ENCODE results near the gene SOBP.

SOBP gene

DNA sequence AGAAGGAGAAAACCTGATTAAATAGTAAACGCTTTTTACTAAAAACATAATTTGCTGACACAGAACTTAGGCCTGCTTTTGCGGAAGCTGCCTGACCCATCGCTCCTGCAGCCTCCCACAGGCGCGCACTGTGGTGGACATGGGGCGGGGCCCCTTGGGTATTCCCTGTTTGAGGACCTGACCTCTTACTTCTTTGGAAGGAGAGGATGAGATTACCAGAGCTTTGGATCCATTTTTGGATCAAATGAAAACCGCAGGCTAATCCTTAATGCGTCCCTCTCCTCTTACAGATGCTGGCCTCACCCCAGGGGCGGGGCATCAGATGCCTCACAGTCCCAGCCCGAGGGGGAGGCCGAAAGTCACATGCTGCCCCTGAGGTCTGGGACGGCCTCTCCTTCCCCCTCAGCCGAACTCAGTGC is 183.2 kb downstream of the SOBP start:
- Histone ChIP-seq H3K27me3 (ENCODE audit: control insufficient read depth in 2 of 2, insufficient read depth in 2 of 2, low read length in 2 of 2) (no peaks in the 10 kb centered on the region), H3K36me3 (ENCODE audit: control insufficient read depth in 2 of 2, insufficient read depth in 2 of 2, low read length in 2 of 2) (no peaks in the 10 kb centered on the region)

DNA sequence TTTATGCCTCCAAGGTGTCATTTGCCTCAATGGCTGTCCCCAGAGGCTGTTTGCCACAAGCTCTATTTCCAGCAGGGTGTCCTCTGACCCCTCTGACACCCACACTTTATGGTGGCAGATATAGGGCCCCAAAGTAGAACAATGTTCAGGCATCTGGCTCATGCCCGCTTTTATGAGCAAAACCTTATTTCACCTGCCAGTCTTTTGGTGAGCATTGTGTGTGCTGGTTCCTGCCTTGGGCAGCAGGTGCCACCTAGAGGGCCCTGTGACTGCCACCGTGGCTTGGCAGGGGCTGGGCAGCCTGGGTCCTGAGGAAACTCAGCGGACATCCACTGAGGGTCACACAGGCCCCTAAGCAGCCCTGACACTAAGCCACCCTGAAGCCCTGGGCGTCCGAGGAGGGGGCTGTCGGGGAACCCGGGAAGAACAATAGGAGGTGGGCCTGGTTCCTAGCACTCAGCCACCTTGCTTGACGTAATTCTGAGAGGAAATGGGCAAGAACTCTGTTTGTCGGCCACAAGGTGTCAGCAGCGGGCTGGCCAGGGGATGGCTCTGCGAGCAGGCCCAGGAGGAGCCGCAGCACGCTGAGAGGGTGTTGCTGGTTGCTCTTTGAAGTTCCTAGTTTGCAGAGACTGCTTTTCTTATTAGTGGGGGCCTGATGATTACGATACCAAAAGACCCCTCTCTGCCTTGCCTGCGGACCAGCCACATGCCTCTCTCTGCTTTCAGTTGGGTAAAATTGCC is 185.2 kb downstream of the SOBP start:
- Histone ChIP-seq H3K27ac (ENCODE audit: low read depth in 2 of 2, low read length in 2 of 2) (peak overlapping the region; percentile 25 to 30), H3K4me1 (ENCODE audit: control insufficient read depth in 2 of 2, insufficient read depth in 2 of 2, low read length in 2 of 2) (peaks cover 3 to 4% of the 10 kb centered on the region in 2 donors), H3K9me3 (ENCODE audit: control insufficient read depth in 2 of 2, low read length in 2 of 2) (no peaks in the 10 kb centered on the region)

More for the DNA sequence above, 183.2 kb downstream of the SOBP start:
- Histone ChIP-seq H3K4me3 (ENCODE audit: low read length in 2 of 2) (no peak overlapping the region), H3K9ac (ENCODE audit: low read depth in 1 of 2, low read length in 2 of 2) (no peak overlapping the region), H3K9me3 (ENCODE audit: control insufficient read depth in 2 of 2, low read length in 2 of 2) (no peaks in the 10 kb centered on the region), H3K27ac (ENCODE audit: low read depth in 2 of 2, low read length in 2 of 2) (no peak overlapping the region), H3K4me1 (ENCODE audit: control insufficient read depth in 2 of 2, insufficient read depth in 2 of 2, low read length in 2 of 2) (peaks cover 3 to 4% of the 10 kb centered on the region in 2 donors)

DNA sequence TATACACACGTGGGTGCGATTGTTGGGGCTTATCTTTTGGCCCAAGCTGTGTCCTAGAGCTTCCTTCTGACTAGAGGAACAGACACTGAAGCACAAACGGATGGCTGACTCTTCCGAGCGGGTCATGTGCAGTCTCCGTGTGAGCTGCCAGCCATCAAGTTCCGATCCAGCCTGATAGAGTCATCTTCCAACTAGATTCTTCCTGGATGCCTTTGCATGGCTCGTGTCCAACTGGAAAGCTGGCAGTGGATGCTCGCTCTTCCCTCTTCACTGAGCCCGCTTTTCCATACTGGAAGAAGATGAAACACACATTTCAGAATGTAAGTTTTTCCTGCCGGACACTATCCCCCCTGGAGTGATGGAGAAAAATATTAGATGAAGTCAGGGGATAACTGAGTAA is 186.1 kb downstream of the SOBP start:
- Histone ChIP-seq H3K4me1 (ENCODE audit: control insufficient read depth in 2 of 2, insufficient read depth in 2 of 2, low read length in 2 of 2) (peaks cover 2 to 4% of the 10 kb centered on the region in 2 donors), H3K27ac (ENCODE audit: low read depth in 2 of 2, low read length in 2 of 2) (no peak overlapping the region), H3K9ac (ENCODE audit: low read depth in 1 of 2, low read length in 2 of 2) (no peak overlapping the region), H3K27me3 (ENCODE audit: control insufficient read depth in 2 of 2, insufficient read depth in 2 of 2, low read length in 2 of 2) (no peaks in the 10 kb centered on the region), H3K9me3 (ENCODE audit: control insufficient read depth in 2 of 2, low read length in 2 of 2) (no peaks in the 10 kb centered on the region), H3K4me3 (ENCODE audit: low read length in 2 of 2) (no peak overlapping the region), H3K36me3 (ENCODE audit: control insufficient read depth in 2 of 2, insufficient read depth in 2 of 2, low read length in 2 of 2) (no peaks in the 10 kb centered on the region)

More for the DNA sequence above, 185.2 kb downstream of the SOBP start:
- H3K9ac ChIP-seq (ENCODE audit: low read depth in 1 of 2, low read length in 2 of 2) = peak overlapping the region; percentile 72 to 76
- H3K27me3 ChIP-seq (ENCODE audit: control insufficient read depth in 2 of 2, insufficient read depth in 2 of 2, low read length in 2 of 2) = no peaks in the 10 kb centered on the region
- peak overlapping the region; percentile 51 to 55 for H3K4me3 ChIP-seq (ENCODE audit: low read length in 2 of 2)
- no peaks in the 10 kb centered on the region for H3K36me3 ChIP-seq (ENCODE audit: control insufficient read depth in 2 of 2, insufficient read depth in 2 of 2, low read length in 2 of 2)

DNA sequence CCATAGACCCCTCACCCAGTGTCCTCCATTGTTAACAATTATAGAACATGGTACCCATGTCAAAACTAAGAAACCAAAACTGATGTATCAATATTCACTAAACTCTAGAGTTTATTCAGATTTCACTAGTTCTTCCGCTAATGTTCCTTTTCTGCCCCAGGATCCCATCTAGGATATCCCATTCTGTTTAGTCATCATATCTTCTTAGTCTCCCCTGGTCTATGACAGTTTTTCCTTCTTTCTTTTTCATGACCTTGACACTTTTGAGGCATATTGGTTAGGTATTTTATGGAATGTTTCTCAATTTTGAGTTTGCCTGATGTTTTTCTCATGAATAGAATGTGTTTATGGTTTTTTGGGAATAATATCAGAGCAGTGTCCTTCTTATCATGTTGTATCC is 187.5 kb downstream of the SOBP start:
- Histone ChIP-seq H3K36me3 (ENCODE audit: control insufficient read depth in 2 of 2, insufficient read depth in 2 of 2, low read length in 2 of 2) (no peaks in the 10 kb centered on the region), H3K9ac (ENCODE audit: low read depth in 1 of 2, low read length in 2 of 2) (no peak overlapping the region), H3K27me3 (ENCODE audit: control insufficient read depth in 2 of 2, insufficient read depth in 2 of 2, low read length in 2 of 2) (no peaks in the 10 kb centered on the region), H3K9me3 (ENCODE audit: control insufficient read depth in 2 of 2, low read length in 2 of 2) (no peaks in the 10 kb centered on the region), H3K4me1 (ENCODE audit: control insufficient read depth in 2 of 2, insufficient read depth in 2 of 2, low read length in 2 of 2) (peaks cover 0 to 4% of the 10 kb centered on the region in 2 donors), H3K27ac (ENCODE audit: low read depth in 2 of 2, low read length in 2 of 2) (no peak overlapping the region), H3K4me3 (ENCODE audit: low read length in 2 of 2) (no peak overlapping the region)

DNA sequence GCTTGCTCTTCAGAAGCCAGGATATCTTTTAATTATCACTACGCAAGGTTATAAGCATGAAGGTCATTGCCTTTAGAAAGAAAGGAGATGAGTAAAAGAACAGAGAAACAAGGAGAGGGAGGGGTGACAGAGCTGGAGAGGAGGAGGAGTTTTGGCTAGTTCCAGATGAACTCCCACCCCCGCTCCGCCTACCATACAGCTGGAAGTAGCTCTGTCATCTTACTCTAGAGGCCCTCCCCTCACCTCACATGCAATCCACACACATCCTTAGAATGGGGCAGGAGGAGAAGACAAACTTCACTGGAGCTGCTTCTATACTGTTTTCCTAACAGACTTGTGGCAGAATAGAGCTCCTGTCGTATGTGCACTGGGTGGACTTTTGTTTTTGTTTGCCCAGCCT is 189.5 kb downstream of the SOBP start:
- H3K36me3 ChIP-seq (ENCODE audit: control insufficient read depth in 2 of 2, insufficient read depth in 2 of 2, low read length in 2 of 2) = no peaks in the 10 kb centered on the region
- peaks cover 0 to 4% of the 10 kb centered on the region in 2 donors for H3K4me1 ChIP-seq (ENCODE audit: control insufficient read depth in 2 of 2, insufficient read depth in 2 of 2, low read length in 2 of 2)
- H3K9me3 ChIP-seq (ENCODE audit: control insufficient read depth in 2 of 2, low read length in 2 of 2) = no peaks in the 10 kb centered on the region
- H3K27ac ChIP-seq (ENCODE audit: low read depth in 2 of 2, low read length in 2 of 2) = no peak overlapping the region
- no peak overlapping the region for H3K9ac ChIP-seq (ENCODE audit: low read depth in 1 of 2, low read length in 2 of 2)
- no peak overlapping the region for H3K4me3 ChIP-seq (ENCODE audit: low read length in 2 of 2)
- H3K27me3 ChIP-seq (ENCODE audit: control insufficient read depth in 2 of 2, insufficient read depth in 2 of 2, low read length in 2 of 2) = no peaks in the 10 kb centered on the region

DNA sequence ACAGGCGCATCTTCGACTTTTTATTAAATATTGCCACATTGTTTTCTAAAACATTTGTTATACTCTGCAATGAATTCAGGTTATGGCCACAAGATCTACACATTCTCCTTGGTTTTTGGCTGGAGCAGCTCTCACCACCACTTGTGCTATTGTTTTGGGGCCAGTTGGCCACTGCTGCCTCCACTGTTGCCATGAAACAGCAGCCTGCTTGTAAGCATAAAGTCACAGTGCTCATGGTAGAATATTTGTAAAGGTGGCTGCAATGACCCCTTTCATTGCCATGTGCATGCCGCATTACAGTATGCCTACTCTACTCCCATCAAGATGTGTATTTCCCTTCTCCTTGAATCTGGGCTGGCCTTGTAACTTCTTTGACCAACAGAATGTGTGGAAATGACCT is 192.8 kb downstream of the SOBP start:
- H3K4me3 ChIP-seq (ENCODE audit: low read length in 2 of 2) = no peak overlapping the region
- H3K4me1 ChIP-seq (ENCODE audit: control insufficient read depth in 2 of 2, insufficient read depth in 2 of 2, low read length in 2 of 2) = no peaks in the 10 kb centered on the region
- no peaks in the 10 kb centered on the region for H3K27me3 ChIP-seq (ENCODE audit: control insufficient read depth in 2 of 2, insufficient read depth in 2 of 2, low read length in 2 of 2)
- no peaks in the 10 kb centered on the region for H3K9me3 ChIP-seq (ENCODE audit: control insufficient read depth in 2 of 2, low read length in 2 of 2)
- H3K36me3 ChIP-seq (ENCODE audit: control insufficient read depth in 2 of 2, insufficient read depth in 2 of 2, low read length in 2 of 2) = no peaks in the 10 kb centered on the region
- H3K9ac ChIP-seq (ENCODE audit: low read depth in 1 of 2, low read length in 2 of 2) = no peak overlapping the region
- no peak overlapping the region for H3K27ac ChIP-seq (ENCODE audit: low read depth in 2 of 2, low read length in 2 of 2)

DNA sequence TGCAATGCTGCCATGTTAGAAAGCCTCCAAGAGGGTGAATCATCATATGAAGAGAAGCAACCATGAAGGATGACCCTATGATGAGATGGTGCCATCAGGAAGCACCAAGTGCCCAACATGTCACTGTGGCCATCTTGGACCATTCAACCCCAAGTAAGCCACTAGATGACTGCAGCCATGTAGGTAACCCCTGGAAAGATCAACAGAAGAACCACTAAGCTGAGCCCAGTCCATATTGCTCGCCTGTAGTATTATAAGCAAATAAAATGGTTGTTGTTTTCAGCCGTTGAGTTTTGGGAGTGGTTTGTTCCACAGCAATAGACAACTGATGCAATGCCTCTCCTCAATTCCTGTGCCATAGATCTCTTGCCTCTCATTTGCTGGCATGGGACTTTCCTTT is 193.3 kb downstream of the SOBP start:
- H3K9ac ChIP-seq (ENCODE audit: low read depth in 1 of 2, low read length in 2 of 2) = no peak overlapping the region
- no peaks in the 10 kb centered on the region for H3K36me3 ChIP-seq (ENCODE audit: control insufficient read depth in 2 of 2, insufficient read depth in 2 of 2, low read length in 2 of 2)
- no peak overlapping the region for H3K4me3 ChIP-seq (ENCODE audit: low read length in 2 of 2)
- H3K9me3 ChIP-seq (ENCODE audit: control insufficient read depth in 2 of 2, low read length in 2 of 2) = no peaks in the 10 kb centered on the region
- H3K27ac ChIP-seq (ENCODE audit: low read depth in 2 of 2, low read length in 2 of 2) = no peak overlapping the region
- H3K4me1 ChIP-seq (ENCODE audit: control insufficient read depth in 2 of 2, insufficient read depth in 2 of 2, low read length in 2 of 2) = no peaks in the 10 kb centered on the region
- H3K27me3 ChIP-seq (ENCODE audit: control insufficient read depth in 2 of 2, insufficient read depth in 2 of 2, low read length in 2 of 2) = no peaks in the 10 kb centered on the region

DNA sequence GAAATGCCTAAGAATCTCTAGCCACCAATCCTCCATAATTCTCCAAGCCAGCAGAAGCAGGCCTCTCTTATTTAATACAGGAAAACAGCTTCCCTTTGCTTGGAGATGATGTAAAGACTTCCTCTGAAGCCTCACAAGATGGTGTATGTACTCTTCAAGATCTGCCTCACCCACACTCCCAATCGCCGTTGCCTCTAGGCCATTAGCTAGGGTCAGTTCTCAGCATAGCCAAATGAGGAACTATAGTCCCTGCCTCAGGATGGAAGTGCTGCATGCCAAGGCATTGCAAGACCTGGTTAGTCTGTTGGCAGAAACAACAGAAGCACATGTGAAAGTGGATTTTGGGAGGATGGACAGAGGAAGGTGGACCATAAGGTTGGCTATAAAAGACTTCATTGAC is 195.1 kb downstream of the SOBP start:
- Histone ChIP-seq H3K4me1 (ENCODE audit: control insufficient read depth in 2 of 2, insufficient read depth in 2 of 2, low read length in 2 of 2) (no peaks in the 10 kb centered on the region), H3K36me3 (ENCODE audit: control insufficient read depth in 2 of 2, insufficient read depth in 2 of 2, low read length in 2 of 2) (no peaks in the 10 kb centered on the region), H3K27ac (ENCODE audit: low read depth in 2 of 2, low read length in 2 of 2) (no peak overlapping the region), H3K4me3 (ENCODE audit: low read length in 2 of 2) (no peak overlapping the region), H3K27me3 (ENCODE audit: control insufficient read depth in 2 of 2, insufficient read depth in 2 of 2, low read length in 2 of 2) (no peaks in the 10 kb centered on the region), H3K9me3 (ENCODE audit: control insufficient read depth in 2 of 2, low read length in 2 of 2) (no peaks in the 10 kb centered on the region), H3K9ac (ENCODE audit: low read depth in 1 of 2, low read length in 2 of 2) (no peak overlapping the region)

DNA sequence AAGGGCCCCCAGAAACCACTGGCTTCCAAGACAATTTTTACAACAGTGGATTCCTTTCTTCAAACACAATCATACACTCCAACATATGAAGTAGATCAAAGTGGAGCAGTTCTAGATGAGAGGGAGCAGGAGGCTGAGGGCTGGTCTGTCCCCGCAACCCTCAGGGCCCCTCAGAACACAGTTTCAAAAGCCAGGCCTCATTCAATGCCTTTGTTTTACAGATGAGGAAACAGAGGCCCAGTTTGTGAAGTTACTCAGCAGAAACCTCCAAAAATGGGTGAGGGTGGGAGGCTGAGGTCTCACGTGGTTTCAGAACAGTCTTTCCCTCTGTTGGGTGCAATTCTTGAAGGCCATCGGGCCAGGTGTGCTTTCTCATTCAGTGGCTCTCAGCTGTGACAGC is 199.3 kb downstream of the SOBP start:
- Histone ChIP-seq H3K36me3 (ENCODE audit: control insufficient read depth in 2 of 2, insufficient read depth in 2 of 2, low read length in 2 of 2) (no peaks in the 10 kb centered on the region), H3K27ac (ENCODE audit: low read depth in 2 of 2, low read length in 2 of 2) (no peak overlapping the region), H3K4me3 (ENCODE audit: low read length in 2 of 2) (no peak overlapping the region), H3K9me3 (ENCODE audit: control insufficient read depth in 2 of 2, low read length in 2 of 2) (no peaks in the 10 kb centered on the region), H3K4me1 (ENCODE audit: control insufficient read depth in 2 of 2, insufficient read depth in 2 of 2, low read length in 2 of 2) (no peaks in the 10 kb centered on the region), H3K9ac (ENCODE audit: low read depth in 1 of 2, low read length in 2 of 2) (no peak overlapping the region), H3K27me3 (ENCODE audit: control insufficient read depth in 2 of 2, insufficient read depth in 2 of 2, low read length in 2 of 2) (no peaks in the 10 kb centered on the region)

DNA sequence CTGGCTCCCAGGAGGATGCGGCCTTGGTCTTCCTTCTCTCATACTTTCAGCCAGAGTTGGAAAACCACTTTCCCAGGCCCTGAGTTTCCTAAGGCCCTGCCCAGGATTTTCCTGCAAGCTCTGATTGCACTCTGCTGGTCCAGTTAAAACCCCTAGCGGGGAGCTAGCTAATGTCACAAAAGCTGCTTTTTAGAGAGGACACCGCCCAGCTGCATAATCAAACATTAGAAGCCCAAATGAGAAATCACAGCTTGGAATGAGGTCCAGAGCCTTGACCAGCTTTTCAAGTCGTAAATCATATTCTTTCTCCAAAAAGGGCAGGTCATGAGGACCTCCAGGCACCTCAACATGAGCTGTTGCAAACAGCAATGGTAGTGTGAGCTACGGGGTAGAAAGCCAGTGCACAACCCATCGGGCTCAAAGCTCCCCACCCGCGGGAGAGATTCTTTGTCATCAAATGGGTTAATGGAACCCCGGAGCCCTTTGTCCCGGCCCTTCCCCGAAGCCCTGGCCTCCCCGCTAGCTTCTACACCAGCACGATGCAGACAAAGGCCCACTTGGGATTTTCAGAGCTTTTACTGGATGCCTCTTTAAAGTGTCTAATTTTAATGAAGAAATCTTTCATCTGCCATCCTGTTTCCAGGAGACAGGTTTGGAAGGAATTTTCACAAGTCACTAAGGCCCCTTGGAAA is 200.2 kb downstream of the SOBP start:
- H3K36me3 ChIP-seq (ENCODE audit: control insufficient read depth in 2 of 2, insufficient read depth in 2 of 2, low read length in 2 of 2) = no peaks in the 10 kb centered on the region
- no peaks in the 10 kb centered on the region for H3K4me1 ChIP-seq (ENCODE audit: control insufficient read depth in 2 of 2, insufficient read depth in 2 of 2, low read length in 2 of 2)
- H3K4me3 ChIP-seq (ENCODE audit: low read length in 2 of 2) = no peak overlapping the region
- H3K27ac ChIP-seq (ENCODE audit: low read depth in 2 of 2, low read length in 2 of 2) = no peak overlapping the region
- H3K9me3 ChIP-seq (ENCODE audit: control insufficient read depth in 2 of 2, low read length in 2 of 2) = no peaks in the 10 kb centered on the region
- H3K9ac ChIP-seq (ENCODE audit: low read depth in 1 of 2, low read length in 2 of 2) = no peak overlapping the region
- no peaks in the 10 kb centered on the region for H3K27me3 ChIP-seq (ENCODE audit: control insufficient read depth in 2 of 2, insufficient read depth in 2 of 2, low read length in 2 of 2)
